ENCODE measurements around the gene RO60. TPM values are rescaled to one million over a fixed set of nuclear protein-coding genes. Genes with fewer than 3 reads are reported as not detected.

The RO60 gene
- total RNA-seq, 1 experiment from 2014 or later, result 74.8 TPM

- in situ Hi-C loops (cut with HindIII; ENCODE audit: low pct_unique_long_range_greater_than_20kb, low sequenced_read_pairs) (no loop called here), intact Hi-C loops (cut with micrococcal nuclease; ENCODE audit: unreplicated experiment) (no loop called here)
- ATAC-seq, result peak; percentile 47
- Histone ChIP-seq H3K27me3 (ENCODE audit: control insufficient read depth, insufficient read depth, low read length) (no peaks in the 10 kb centered on the region), H3K4me1 (ENCODE audit: control insufficient read depth, insufficient read depth, low read length) (peaks cover 22% of the 10 kb centered on the region), H3K27ac (ENCODE audit: low read length) (peak overlapping the region; percentile 88), H3K9me3 (ENCODE audit: control insufficient read depth, insufficient read depth, low read depth, low read length) (no peaks in the 10 kb centered on the region), H3K36me3 (ENCODE audit: control insufficient read depth, insufficient read depth, low read length) (peaks cover 8% of the 10 kb centered on the region), H3K4me3 (ENCODE audit: low read depth in 2 of 2, low read length in 2 of 2) (peak overlapping the region; percentile 85)
- ChIA-PET CTCF (interaction anchor here (0.7 kb wide), 1 partner anchor 13 kb away, joined by 3 read pairs; no protein-coding TSS in a partner anchor), POLR2A (no interaction called here)
- TF ChIP-seq, protein P1, sequence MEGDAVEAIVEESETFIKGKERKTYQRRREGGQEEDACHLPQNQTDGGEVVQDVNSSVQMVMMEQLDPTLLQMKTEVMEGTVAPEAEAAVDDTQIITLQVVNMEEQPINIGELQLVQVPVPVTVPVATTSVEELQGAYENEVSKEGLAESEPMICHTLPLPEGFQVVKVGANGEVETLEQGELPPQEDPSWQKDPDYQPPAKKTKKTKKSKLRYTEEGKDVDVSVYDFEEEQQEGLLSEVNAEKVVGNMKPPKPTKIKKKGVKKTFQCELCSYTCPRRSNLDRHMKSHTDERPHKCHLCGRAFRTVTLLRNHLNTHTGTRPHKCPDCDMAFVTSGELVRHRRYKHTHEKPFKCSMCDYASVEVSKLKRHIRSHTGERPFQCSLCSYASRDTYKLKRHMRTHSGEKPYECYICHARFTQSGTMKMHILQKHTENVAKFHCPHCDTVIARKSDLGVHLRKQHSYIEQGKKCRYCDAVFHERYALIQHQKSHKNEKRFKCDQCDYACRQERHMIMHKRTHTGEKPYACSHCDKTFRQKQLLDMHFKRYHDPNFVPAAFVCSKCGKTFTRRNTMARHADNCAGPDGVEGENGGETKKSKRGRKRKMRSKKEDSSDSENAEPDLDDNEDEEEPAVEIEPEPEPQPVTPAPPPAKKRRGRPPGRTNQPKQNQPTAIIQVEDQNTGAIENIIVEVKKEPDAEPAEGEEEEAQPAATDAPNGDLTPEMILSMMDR (IDR thresholded peaks at IDR 0.05), result no peak
- peak; percentile 58; the same call in 1 of the 2 replicates for TF ChIP-seq TCF7L2 (IDR thresholded peaks at IDR 0.05; ENCODE audit: low read depth, low read length)
- no peak for DNase-seq (ENCODE audit: low read depth, low spot score)
- no TSS peak for BruUV-seq (replicated peaks)
Observed at GRCh38 chr1:193104502-193104906, 45.1 kb downstream of the RO60 start.

GRCh38 chr1:193104907-193105820 lies 45.8 kb downstream of the RO60 start, which contains the start of gene GLRX2:
TSS of gene GLRX2 (minus strand) at chr1:193105414. CDS start at chr1:193105382, 32 bp downstream.
- in situ Hi-C loops (cut with HindIII; ENCODE audit: low pct_unique_long_range_greater_than_20kb, low sequenced_read_pairs) (no loop called here), intact Hi-C loops (cut with micrococcal nuclease; ENCODE audit: unreplicated experiment) (loop anchor here (1.0 kb wide), 1 partner anchor 17 kb away; the partner anchor contains the start of gene CDC73)
- Histone ChIP-seq H3K9me3 (ENCODE audit: control insufficient read depth, insufficient read depth, low read depth, low read length) (no peaks in the 10 kb centered on the region), H3K36me3 (ENCODE audit: control insufficient read depth, insufficient read depth, low read length) (peaks cover 8% of the 10 kb centered on the region), H3K4me1 (ENCODE audit: control insufficient read depth, insufficient read depth, low read length) (peaks cover 22% of the 10 kb centered on the region), H3K27me3 (ENCODE audit: control insufficient read depth, insufficient read depth, low read length) (no peaks in the 10 kb centered on the region), H3K27ac (ENCODE audit: low read length) (peak within 1 kb of the TSS; percentile 90), H3K4me3 (ENCODE audit: low read depth in 2 of 2, low read length in 2 of 2) (peak within 1 kb of the TSS; percentile 85)
- CTCF ChIA-PET, result interaction anchor here (0.7 kb wide), 1 partner anchor 12 kb away, joined by 3 read pairs; no protein-coding TSS in a partner anchor
- TF ChIP-seq POLR2AphosphoS5 (IDR thresholded peaks at IDR 0.05; ENCODE audit: low read depth, low read length) (peak; percentile 61), TCF7L2 (IDR thresholded peaks at IDR 0.05; ENCODE audit: low read depth, low read length) (no peak), SIN3A (IDR thresholded peaks at IDR 0.05; ENCODE audit: borderline replicate concordance, insufficient read depth, low read depth, low read length) (peak; percentile 92; the same call in 1 of the 2 replicates)
- ATAC-seq (peak; percentile 98), DNase-seq (ENCODE audit: low read depth, low spot score) (peak; percentile 30)
- POLR2A ChIA-PET, result interaction anchor here (0.6 to 0.9 kb wide), 6 partner anchors 13 to 362 kb away, joined by 3 to 16 read pairs (median 3); no protein-coding TSS in a partner anchor
- BruUV-seq (replicated peaks), result no TSS peak

GRCh38 chr1:193105821-193106177 lies 46.4 kb downstream of the RO60 start:
- ChIA-PET POLR2A (interaction anchor here (0.6 to 0.7 kb wide), 3 partner anchors 18 to 85 kb away, joined by 3 to 16 read pairs (median 8); no protein-coding TSS in a partner anchor), CTCF (no interaction called here)
- TSS peak; percentile 91 for BruUV-seq (replicated peaks)
- H3K4me3 ChIP-seq (ENCODE audit: low read depth in 2 of 2, low read length in 2 of 2), result peak overlapping the region; percentile 85
- H3K27ac ChIP-seq (ENCODE audit: low read length), result peak overlapping the region; percentile 90
- in situ Hi-C loops (cut with HindIII; ENCODE audit: low pct_unique_long_range_greater_than_20kb, low sequenced_read_pairs), result no loop called here
- DNase-seq (ENCODE audit: low read depth, low spot score), result no peak
- no peaks in the 10 kb centered on the region for H3K9me3 ChIP-seq (ENCODE audit: control insufficient read depth, insufficient read depth, low read depth, low read length)
- intact Hi-C loops (cut with micrococcal nuclease; ENCODE audit: unreplicated experiment), result loop anchor here (1.0 kb wide), 1 partner anchor 17 kb away; the partner anchor contains the start of gene CDC73
- no peaks in the 10 kb centered on the region for H3K27me3 ChIP-seq (ENCODE audit: control insufficient read depth, insufficient read depth, low read length)
- TF ChIP-seq SIN3A (IDR thresholded peaks at IDR 0.05; ENCODE audit: borderline replicate concordance, insufficient read depth, low read depth, low read length) (no peak), TCF7L2 (IDR thresholded peaks at IDR 0.05; ENCODE audit: low read depth, low read length) (no peak), POLR2AphosphoS5 (IDR thresholded peaks at IDR 0.05; ENCODE audit: low read depth, low read length) (no peak), REST (IDR thresholded peaks at IDR 0.05; ENCODE audit: insufficient read depth in 1 of 2, low read depth in 2 of 2, low read length in 1 of 2) (no peak)
- TF ChIP-seq, protein P1 (IDR thresholded peaks at IDR 0.05), result no peak
- peaks cover 7% of the 10 kb centered on the region for H3K36me3 ChIP-seq (ENCODE audit: control insufficient read depth, insufficient read depth, low read length)
- ATAC-seq, result no peak
- H3K4me1 ChIP-seq (ENCODE audit: control insufficient read depth, insufficient read depth, low read length), result peaks cover 22% of the 10 kb centered on the region
